GM18517 (cell line): ENCODE measurements around the gene SLC6A7.
"Not testable (repeated sequence)": the region's sequence is repeated elsewhere in the genome, so short reads cannot be mapped to it uniquely, and the experiment has no call there.

Experiments used
- ATAC-seq: cut with Tn5 transposase; IDR thresholded peaks from one replicate; pipeline ENCODE4 v1.9.1; 2021; ENCODE audit warnings: mild to moderate bottlenecking, moderate library complexity; ENCODE audit not compliant: unreplicated experiment

SLC6A7 gene

DNA sequence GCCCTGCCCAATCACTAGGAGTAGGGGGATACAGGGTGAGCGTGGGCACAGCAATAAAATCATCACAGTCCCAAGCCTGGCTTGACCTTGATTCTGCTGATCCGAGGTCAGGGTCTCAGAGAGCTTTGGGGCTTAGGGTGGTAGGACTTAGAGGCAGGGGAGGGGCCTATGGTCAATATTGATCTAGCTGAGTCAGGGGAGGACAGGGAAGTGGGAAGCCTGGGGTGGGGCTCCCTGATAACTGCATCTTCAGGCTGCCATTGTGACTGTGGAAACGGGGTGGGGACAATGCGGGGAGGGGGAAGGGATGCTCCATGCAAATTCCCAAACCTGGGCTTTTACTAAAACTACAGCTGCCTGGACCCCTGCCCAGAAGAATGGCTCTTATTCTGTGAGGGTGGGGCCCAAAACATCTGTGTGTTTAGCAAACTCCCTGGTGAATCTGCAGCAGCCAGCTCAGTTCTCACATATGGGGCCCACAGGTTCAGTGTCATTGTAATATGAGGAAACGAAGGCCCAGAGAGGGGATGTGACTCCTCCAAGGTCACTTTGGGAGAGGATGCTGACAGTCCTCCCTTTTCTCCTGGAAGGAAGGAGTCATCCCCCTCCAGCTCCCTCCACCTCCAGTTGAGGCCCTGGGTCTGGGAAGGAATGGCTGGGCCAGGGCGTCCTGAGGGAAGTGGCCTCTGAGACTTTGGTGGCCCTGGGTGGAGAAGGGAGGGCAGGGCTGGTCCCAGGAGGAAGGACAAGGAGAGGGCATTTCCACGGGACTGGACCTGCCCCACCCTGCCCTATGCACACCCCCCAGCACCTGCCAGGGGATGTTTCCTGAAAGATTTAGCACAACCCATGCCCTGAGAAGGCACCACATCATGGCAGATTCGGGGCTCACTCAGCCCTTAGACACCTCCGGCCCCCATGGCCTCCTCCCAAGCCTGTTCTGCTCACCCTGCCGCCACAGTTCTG is 26.4 kb downstream of the SLC6A7 start:
- ATAC-seq, result no peak

DNA sequence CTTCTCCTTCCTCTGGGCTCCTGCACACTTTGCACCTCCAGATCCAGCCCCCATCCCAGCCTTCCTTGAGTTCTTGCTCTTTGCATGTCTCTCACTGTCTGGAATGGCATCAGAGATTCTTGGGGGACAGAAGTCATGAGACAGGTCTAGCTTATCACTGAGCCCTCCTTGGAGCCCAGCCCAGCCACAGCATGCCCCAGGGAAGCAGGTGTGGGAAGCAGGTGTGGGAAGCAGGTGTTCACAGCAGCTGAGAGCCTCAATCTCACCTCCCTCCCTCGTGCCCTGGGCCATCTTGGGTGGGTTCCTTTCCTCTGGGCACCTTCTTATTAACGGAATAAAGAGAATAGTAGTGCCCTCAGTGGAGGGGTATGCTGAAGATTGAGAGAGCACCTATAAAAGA is 27.2 kb downstream of the SLC6A7 start:
- no peak for ATAC-seq

DNA sequence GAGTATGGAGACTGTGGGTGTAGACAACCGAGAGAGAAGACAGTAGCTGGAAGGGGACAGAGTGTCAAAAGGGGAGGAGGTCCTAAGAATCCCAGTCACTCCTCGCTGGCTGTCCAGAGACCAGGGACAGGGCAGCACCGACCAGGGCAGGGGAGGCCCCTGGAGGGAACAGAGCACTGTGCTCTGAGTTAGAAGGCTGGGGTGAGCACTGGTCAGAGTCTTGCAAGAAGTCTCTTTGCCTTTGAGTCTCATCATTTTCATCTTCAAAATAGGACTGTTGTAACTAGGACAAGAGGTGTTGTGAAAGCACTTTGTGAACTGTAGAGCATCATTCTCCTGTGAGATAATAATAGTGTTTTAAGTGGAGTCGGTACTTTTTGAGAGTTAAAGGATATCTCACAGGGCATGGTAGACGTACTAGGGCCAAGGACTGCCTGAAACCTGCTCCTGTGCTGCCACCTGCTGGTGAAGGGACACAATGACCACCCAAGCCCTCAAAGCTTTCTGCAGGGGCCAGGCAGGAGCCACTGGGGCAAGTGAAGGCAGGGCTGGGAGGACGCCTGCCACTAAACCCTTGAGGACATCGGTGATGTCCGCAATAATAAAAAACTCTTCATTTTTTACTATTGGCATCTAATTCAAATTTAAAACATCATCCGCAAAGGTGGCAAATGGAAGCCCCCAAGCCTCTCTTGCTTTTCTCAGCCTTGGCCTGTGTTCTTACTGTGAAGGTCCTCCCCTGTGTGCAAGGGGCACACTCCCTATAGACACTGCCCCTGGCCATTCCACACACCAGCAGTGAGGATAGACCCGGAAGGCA is 28.2 kb downstream of the SLC6A7 start:
- peak; percentile 92 for ATAC-seq

DNA sequence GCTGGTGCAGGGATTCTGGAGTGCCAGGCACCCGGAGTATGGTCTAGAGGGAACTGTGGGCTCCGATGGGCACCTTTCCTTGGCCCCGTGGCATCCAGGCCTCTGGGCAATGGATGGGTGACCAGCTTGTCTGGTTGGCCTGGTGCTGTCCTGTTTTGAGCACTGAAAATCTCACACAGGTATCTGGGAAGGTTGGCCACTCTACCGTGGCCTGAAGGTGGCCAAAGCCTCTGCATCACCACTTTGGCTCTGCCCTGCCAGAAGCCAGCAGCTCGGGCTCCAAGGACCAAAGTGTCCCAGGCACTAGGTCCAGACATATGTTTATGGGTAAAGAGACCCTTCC is 28.8 kb downstream of the SLC6A7 start:
- ATAC-seq, result no peak

DNA sequence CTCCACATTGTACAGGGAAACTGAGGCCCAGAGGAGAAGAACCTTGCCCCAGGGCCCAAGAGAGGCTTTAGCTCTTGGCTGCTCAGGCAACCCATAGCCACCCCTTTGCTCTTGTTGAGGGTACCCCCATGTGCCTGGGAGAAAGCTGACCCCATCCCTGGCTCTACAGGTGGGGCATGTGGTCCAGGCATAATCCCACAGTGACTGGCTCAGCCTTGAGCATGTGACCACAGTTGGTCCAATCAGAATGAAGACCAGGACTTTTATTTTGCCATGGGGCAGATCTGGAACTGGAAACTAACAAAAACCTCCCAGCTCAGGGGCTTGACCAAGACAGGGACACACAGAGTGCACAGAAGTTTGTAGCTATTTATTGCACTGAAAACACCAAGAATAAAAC is 29.3 kb downstream of the SLC6A7 start:
- no peak for ATAC-seq

DNA sequence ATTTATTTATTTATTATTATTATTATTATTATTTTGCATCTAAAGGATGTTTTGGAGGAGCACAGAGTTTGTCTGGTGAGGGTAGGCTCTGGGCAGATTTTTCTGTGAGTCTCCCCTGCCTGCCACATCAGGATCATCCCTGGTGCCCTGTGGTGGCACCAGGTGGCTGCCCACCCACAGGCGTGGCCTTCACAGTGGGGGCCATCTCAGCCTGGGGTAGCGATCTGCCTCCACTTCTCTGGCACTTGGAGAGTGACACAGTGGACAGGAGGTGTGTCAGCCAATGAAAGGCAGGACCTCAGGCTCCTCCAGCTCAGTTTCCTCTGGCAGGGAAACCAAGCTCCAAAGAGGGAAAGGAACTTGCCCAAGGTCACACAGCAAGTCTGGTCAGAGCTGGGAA is 30.0 kb downstream of the SLC6A7 start:
- no peak for ATAC-seq

DNA sequence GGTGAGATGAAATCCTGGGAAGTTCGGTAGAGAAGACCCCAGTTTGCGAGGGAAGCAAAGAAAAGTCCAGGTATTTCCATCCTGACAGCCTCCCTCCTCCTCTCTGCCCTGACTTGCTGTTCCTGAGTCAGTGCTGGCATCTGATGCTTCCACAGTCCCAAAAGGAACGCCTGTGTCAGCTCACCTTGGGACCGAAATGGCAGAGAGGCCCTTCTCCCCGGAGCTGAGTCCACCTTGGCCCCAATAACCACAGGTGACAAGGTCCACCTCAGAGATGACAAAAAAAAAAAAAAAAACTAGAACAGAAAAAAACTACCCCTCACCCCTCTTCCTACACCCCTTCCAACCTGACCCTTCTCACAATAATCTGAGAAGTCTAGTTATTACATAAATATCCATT is 31.6 kb downstream of the SLC6A7 start:
- ATAC-seq, result no peak

DNA sequence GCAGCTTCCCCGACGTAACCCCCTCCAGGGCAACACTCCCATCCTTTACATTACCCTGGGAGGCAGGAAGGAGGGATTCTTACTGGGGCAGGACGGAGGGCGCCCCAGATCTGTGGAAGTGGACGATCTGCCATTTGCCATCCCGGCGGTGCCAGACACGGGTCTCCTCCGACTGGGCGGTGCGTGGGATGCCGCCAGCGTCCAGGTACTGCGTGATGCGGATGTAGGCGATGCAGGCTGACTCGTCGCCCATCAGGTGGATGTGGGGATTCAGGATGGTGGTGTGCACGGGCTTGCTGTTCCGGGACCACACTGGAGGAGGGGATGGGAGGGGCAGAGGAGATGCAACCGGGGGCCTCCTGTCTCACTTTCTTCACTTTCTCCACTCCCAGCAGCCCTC is 33.0 kb downstream of the SLC6A7 start:
- no peak for ATAC-seq

DNA sequence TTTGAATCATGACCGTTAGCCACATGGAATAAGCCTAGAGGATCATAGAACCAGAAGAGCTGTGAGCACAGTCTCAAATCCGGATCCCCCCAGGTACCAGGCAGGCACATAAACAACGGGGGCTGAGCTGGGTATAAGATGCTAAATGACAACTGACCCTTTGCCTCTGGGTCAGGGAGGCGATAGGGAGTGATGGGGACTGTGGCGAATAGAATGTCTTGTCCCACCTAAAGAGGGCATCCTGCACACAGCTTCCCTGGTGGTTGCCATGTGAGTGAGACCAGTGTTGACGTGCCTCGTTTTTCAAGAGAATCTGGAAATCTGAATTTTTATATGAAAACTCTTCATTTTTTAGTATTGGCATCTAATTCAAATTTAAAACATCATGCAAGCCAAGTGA is 33.6 kb downstream of the SLC6A7 start:
- no peak for ATAC-seq

DNA sequence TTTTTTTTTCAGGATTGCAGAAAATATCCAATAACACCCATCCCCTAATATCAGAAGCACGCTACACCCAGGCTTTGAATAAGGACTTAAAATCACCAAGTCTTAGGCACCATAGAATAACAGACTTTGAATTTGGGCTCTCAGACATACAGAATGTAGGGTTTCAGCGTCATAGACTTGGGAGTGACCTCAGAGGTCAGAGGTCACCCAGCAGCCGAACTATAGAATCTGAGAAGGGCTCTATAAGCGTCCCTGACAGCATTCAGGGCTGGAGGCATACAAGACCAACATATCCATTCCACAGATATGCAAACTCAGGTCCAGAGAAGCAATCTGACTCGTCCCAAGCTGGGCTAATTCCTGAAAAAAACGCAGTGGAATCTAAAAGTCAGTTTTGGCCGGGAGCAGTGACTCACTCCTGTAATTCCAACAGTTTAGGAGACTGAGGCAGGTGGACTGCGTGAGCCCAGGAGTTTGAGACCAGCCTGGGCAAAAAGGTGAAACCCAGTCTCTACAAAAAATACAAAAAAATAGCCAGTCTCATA is 34.7 kb downstream of the SLC6A7 start:
- ATAC-seq, result no peak

DNA sequence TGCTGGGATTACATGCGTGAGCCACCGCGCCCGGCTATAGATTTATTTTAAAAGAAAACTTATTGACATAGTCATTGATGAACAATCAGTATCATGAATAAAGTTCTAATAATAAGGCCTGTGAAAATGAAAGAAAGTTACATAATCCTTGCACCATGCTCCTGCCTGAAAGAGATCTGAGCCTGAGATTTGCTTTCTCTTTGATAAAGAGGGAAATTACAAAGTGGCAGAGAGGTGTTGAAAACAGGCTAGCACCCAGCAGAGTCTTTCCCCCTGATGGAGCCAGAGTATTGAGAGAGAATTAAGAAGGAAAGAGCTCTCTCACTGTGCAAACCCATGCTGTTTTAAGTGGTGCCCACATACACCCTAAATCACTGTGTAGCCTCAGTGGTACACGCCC is 37.2 kb downstream of the SLC6A7 start:
- ATAC-seq, result no peak

DNA sequence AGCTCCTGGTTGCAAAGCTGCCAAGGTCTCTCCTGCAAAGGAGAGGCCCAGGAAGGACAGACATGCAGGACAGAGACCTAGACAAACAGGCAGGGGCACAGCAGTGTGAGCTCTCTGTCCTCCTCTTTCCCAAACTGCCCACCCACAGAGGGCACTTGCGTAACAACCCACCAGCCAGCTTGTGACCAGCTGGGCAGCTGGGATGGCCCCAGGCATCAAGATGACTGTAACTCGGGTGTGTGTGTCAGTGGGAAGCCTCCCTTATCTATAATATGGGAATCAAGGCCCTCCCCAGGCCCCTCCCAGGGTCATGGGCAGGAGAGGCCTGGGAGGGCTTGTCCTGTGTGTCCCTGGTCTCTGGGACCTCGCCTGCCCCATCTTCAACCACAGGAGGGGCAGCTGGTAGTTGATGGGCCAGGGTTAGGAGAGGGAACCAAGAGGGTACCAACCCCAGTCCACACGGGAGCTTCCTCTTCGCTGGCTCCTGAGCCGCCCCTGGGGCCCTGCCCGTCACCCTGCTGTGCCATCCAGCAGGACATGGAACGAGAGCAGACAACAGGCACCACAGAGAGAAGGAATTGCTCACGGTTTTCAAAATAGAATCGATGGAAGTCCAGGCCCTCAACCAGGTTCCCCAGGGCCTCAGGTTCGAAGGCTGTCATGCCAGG is 37.9 kb downstream of the SLC6A7 start:
- ATAC-seq, result no peak

DNA sequence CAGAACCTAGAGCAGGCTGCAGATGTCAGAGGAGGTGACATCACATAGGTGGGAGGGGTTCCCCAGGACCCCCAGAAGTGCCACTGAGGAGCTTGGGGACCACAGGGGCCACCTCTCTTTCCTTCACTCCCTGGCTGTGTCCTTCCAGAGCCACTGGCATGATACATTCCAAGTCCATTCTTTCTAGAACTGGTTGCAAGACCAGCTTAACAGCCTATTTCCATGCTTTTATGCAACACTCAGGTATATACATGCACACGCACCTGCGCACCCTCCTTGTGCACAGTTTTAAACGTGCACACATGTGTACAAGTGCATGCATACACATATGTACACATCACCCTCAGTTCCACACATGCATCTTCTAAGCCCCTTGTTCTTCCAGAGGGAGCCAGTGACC is 39.7 kb downstream of the SLC6A7 start:
- no peak for ATAC-seq

DNA sequence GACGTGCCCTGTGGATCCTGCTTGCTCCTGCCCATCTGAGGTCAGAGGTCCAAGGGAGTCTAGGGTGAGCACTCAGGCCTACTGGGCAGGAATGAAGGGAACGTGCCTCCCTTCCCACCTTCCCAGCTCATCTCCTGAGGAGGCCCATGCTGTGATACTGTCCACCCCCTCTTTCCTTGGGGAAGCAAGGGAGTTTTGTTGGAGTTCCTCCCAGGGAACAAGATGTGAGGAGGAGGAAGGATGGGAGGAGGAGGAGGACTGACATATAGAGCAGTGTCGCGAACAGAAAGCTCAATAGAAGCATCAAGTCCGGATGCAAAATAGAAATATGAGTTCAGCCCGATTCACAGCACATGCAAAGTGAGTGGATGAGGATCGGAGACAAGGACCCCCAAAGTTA is 41.0 kb downstream of the SLC6A7 start:
- no peak for ATAC-seq

DNA sequence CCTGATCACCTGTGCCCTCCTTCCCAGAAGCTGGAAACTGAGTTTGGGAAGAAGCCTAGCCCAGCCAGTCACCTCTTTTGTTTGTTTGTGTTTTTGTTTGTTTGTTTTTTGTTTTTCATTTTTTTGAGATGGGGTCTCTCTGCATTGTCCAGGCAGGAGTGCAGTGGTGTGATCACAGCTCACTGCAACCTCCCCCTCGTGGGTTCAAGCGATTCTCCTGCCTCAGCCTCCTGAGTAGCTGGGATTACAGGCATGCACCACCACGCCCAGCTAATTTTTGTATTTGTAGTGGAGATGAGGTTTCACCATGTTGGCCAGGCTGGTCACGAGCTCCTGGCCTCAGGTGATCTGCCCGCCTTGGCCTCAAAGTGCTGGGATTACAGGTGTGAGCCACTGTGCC is 43.8 kb downstream of the SLC6A7 start:
- not testable (repeated sequence) for ATAC-seq

DNA sequence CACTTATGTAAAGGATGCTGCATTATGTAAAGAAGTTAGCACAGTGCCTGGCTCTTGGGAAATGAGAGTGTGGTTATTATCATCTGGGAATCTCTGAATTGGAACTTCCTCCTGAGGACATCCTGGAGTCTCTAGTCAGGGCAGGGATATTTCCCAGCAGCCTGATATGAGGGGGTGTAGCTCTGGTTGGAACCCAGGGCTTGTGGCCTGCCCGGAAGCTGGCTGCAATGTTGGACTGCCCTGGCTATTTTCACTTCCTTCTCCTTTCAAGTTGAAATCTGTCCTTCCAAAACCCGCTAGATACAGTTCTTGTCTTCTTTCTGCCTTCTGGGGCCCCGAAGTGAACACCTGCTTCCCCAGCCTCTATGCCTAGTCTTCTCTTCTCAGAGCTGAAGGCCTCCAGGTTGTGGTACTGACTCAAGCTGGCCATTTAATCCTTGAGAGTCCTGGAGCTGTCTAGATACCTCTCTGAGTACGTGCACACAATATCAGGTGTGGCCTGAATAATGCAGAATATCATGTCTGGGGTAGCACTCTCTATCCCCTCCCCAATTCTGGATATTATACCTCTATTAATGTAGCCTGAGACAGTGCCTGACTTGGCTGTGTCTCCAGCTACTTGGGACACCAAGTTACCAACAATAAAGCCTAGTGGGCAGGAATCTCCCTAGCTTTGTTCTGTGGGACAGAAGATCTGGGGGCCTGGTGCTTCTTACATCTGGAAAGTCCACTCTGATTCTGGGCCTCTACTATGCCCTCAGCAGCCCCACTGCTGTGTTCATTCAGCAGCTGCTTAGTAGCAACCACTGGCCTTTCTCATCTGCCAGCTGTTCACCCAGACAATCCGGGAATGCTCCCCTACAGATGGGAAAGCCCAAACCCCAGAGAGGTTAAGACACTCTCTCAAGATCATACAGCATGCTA is 45.0 kb downstream of the SLC6A7 start:
- no peak for ATAC-seq

DNA sequence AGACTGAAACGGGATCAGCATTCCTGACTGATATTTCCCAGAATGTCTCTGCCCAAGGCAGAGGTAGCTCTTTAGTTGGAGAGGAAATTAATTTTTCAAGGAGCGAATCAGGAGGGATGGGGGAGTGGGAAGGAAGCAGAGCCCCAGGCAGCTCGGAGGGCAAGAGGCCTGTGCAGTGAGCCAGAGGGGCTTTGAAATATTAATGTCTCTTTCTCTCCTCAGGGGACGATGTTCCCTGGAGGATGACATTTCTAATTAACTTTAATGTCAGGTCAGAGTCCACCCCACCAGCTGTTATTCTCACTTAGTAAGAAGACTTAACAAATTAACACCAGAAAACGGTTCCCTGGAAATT is 45.6 kb downstream of the SLC6A7 start:
- ATAC-seq, result no peak

DNA sequence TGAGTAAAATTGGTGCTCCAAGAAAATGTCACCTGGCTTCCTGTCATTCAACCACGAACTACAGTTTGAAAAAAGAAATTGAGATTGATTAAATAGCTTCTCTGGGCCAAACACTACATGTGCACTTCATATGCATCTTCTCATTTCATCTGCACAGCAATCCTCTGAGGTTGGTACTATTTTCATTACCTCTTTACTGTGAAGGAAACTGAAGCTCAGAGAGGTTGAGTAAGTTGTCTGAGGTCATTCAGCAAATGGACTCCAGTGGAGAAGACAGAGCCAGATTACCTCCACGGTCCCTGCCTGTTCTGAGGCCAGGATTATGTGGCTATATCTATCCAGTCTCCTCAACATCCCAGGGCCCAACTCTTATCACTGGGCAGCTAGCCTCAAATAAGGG is 46.5 kb downstream of the SLC6A7 start:
- ATAC-seq, result no peak

DNA sequence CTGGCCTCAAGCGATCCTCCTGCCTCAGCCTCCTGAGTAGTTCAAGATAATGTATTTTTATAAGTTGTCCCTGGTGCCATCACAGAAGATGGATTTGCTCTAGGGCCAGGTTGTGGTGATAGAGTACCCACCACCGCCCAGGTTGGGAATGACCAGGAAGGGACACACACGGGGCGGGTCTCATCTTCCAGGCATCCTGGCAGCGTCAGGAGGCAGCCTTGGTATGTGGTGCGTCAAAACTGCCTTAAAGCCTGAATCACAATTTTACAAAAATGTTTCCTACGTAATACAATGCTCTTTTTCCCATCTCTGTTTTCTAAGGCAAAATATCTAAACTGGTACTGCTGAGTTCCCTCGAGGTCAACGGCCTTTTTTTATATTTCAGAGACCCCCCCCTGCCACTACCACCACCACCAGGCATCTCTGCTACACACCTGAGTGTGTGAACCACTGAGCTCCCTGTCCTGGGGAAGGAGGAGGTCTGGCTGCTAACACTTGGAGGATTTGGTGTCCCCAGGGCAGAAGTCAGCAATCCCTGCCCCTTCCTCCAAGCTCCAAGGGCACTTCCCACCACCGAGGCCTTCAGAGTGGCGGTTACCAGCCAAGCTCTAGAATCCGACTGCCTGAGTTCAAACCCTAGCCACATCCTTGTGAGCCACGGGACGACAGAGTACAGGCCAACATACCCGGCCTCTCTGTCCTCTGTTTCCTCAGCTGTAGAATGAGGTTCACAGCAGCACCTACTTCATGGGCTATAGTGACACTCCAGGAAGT is 47.3 kb downstream of the SLC6A7 start:
- ATAC-seq, result no peak

DNA sequence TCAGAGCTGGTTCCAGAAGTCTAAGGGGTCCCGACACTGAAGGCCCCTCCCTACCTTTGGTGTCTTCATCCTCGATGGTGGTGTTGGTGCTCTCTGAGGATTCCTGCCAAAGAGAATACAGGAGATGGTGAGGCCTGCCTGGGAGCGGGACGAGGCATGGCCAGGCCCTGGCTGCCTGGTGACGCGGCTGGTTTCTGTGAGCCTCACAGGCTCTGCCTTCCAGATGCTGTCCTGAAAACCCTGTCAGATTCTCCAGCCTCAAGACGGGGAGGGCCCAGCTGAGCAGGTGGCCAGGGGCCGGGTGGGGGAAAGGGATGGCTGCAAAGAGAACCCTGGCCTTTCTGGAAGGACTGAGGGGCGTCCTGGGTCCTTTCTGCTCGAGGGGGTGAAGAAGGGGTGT is 48.8 kb downstream of the SLC6A7 start:
- no peak for ATAC-seq
